Neural progenitor cell (in vitro differentiated cells): ENCODE data around the gene AQP7. TPM values are rescaled to one million over a fixed set of nuclear protein-coding genes. Genes with fewer than 3 reads are reported as not detected.

Experiments
- DNase-seq: peaks from one replicate; pipeline ENCODE4 v3.0.0-alpha.2; 2016; ENCODE audit warnings: low spot score
- H2AFZ ChIP-seq: fragments of 200-600 bp; sonication (generic); replicated peaks from 2 replicates; pipeline ENCODE4 v1.6.1; 2016; ENCODE audit warnings: antibody characterized with exemption
- H3F3A ChIP-seq: fragments of 200-600 bp; sonication (generic); 2 replicates; pipeline ENCODE4 v1.6.1; 2016; ENCODE audit warnings: antibody characterized with exemption, low read depth
- H3K27ac ChIP-seq: fragments of 200-600 bp; sonication (generic); 2 replicates; pipeline ENCODE4 v1.5.1; 2016; ENCODE audit warnings: mild to moderate bottlenecking
- H3K27me3 ChIP-seq: fragments of 200-600 bp; sonication (generic); 2 replicates; pipeline ENCODE4 v1.6.1; 2016; ENCODE audit warnings: mild to moderate bottlenecking, moderate library complexity
- H3K36me3 ChIP-seq: fragments of 200-600 bp; sonication (generic); 2 replicates; pipeline ENCODE4 v1.5.1; 2016
- H3K4me1 ChIP-seq: fragments of 200-600 bp; sonication (generic); 2 replicates; pipeline ENCODE4 v1.6.1; 2016; ENCODE audit warnings: mixed run types
- H3K4me2 ChIP-seq: fragments of 200-600 bp; sonication (generic); 2 replicates; pipeline ENCODE4 v1.6.1; 2016
- H3K4me3 ChIP-seq: fragments of 200-600 bp; sonication (generic); 2 replicates; pipeline ENCODE4 v1.5.1; 2016
- H3K79me2 ChIP-seq: fragments of 200-600 bp; sonication (generic); 2 replicates; pipeline ENCODE4 v1.6.1; 2016; ENCODE audit warnings: low read depth
- H3K9ac ChIP-seq: fragments of 200-600 bp; sonication (generic); 2 replicates; pipeline ENCODE4 v1.6.1; 2016
- H3K9me3 ChIP-seq: fragments of 200-600 bp; sonication (generic); 2 replicates; pipeline ENCODE4 v1.5.1; 2016; ENCODE audit warnings: low read depth
- H4K20me1 ChIP-seq: fragments of 200-600 bp; sonication (generic); 2 replicates; pipeline ENCODE4 v1.6.1; 2016; ENCODE audit warnings: low read depth
- H3K27ac Mint-ChIP-seq: 3 replicates; pipeline ENCODE4 v1.8.0; 2021; ENCODE audit warnings: mixed read lengths
- H3K27me3 Mint-ChIP-seq: 2 replicates; pipeline ENCODE4 v1.8.0; 2022; ENCODE audit warnings: low read depth, mild to moderate bottlenecking, inconsistent platforms, moderate library complexity, mixed read lengths; ENCODE audit not compliant: insufficient read depth
- H3K36me3 Mint-ChIP-seq: 3 replicates; pipeline ENCODE4 v1.8.0; 2021; ENCODE audit warnings: mixed read lengths
- H3K4me1 Mint-ChIP-seq: 3 replicates; pipeline ENCODE4 v1.8.0; 2021; ENCODE audit warnings: mixed read lengths
- H3K4me3 Mint-ChIP-seq: 3 replicates; pipeline ENCODE4 v1.8.0; 2021; ENCODE audit warnings: mild to moderate bottlenecking, moderate library complexity, mixed read lengths
- H3K9me3 Mint-ChIP-seq: 3 replicates; pipeline ENCODE4 v1.8.0; 2020; ENCODE audit warnings: mixed read lengths
- CTCF ChIP-seq: fragments of 200-600 bp; sonication (generic); IDR thresholded peaks from 2 replicates; pipeline ENCODE4 v1.5.1; 2017; ENCODE audit warnings: antibody characterized with exemption, mild to moderate bottlenecking
- EZH2 ChIP-seq: fragments of 200-600 bp; sonication (generic); IDR thresholded peaks from 2 replicates; pipeline ENCODE4 v1.6.1; 2017; ENCODE audit warnings: antibody characterized with exemption, mild to moderate bottlenecking, moderate library complexity
- EZH2phosphoT487 ChIP-seq: fragments of 200-600 bp; sonication (generic); IDR thresholded peaks from 2 replicates; pipeline ENCODE4 v1.6.1; 2017; ENCODE audit warnings: antibody characterized with exemption
- total RNA-seq: library from RNA; depleted of rRNA; stranded (reverse); fragments of >200 nt; gene quantifications from 2 replicates; pipeline ENCODE4 v1.2.3, GENCODE V29; 2015; ENCODE audit warnings: low replicate concordance

Gene AQP7
- total RNA-seq, 1 donor from 2014 or later: not detected

DNA sequence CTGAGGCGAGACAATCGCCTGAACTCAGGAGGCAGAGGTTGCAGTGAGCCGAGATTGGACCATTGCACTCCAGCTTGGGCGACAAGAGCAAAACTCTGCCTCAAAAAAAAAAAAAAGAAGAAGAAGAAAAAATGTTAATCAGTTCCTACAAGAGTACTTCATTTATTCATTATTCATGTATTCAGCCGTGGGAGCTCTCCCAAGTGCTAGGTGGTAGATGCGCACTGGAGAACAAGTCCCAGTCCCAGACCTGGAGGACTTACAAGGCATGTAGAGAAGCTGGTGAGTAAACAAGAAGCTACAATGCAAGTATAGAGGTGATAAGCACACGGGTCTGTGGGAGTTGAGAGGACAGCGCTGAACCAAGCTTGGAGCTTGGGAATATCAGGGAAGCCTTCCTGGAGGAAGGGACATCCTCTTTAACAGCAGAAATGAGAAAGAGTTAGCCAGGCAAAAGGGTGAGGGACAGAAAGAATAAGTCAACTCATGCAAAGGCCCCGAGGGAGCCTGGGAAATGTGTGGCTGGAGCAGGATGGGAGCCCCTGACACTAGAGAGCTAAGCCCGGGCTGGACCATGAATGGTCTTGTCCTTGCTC is 17.4 kb upstream of the AQP7 start:
- no peak for TF ChIP-seq EZH2
- TF ChIP-seq CTCF: no peak
- Histone ChIP-seq H3K9me3 (no peaks in the 10 kb centered on the region), H3K4me1 (no peaks in the 10 kb centered on the region), H2AFZ (no peak overlapping the region), H3K4me3 (no peak overlapping the region), H3K4me2 (no peak overlapping the region), H3K79me2 (no peaks in the 10 kb centered on the region), H3K27me3 (no peaks in the 10 kb centered on the region), H3K27ac (no peak overlapping the region), H3F3A (no peaks in the 10 kb centered on the region), H3K36me3 (no peaks in the 10 kb centered on the region), H3K9ac (no peak overlapping the region), H4K20me1 (no peaks in the 10 kb centered on the region)
- H3K36me3 Mint-ChIP-seq: no peaks in the 10 kb centered on the region
- no peaks in the 10 kb centered on the region for H3K4me1 Mint-ChIP-seq
- no peak for DNase-seq
- peaks cover 2% of the 10 kb centered on the region for H3K9me3 Mint-ChIP-seq
- H3K27ac Mint-ChIP-seq: no peak overlapping the region
- H3K4me3 Mint-ChIP-seq: no peak overlapping the region
- peaks cover 11% of the 10 kb centered on the region for H3K27me3 Mint-ChIP-seq

GRCh38 chr9:33418090-33418489 is 15.7 kb upstream of the AQP7 start:
- no peak for TF ChIP-seq EZH2
- no peak for TF ChIP-seq CTCF
- TF ChIP-seq EZH2phosphoT487: no peak
- H3K4me2 ChIP-seq: no peak overlapping the region
- no peak overlapping the region for H3K9ac ChIP-seq
- H3K4me1 ChIP-seq: no peaks in the 10 kb centered on the region
- no peaks in the 10 kb centered on the region for H3F3A ChIP-seq
- Mint-ChIP-seq H3K27ac (no peak overlapping the region), H3K4me3 (no peak overlapping the region), H3K9me3 (no peaks in the 10 kb centered on the region), H3K27me3 (peaks cover 11% of the 10 kb centered on the region), H3K36me3 (no peaks in the 10 kb centered on the region), H3K4me1 (no peaks in the 10 kb centered on the region)
- H2AFZ ChIP-seq: no peak overlapping the region
- H4K20me1 ChIP-seq: no peaks in the 10 kb centered on the region
- H3K27ac ChIP-seq: no peak overlapping the region
- no peaks in the 10 kb centered on the region for H3K27me3 ChIP-seq
- H3K9me3 ChIP-seq: no peaks in the 10 kb centered on the region
- no peaks in the 10 kb centered on the region for H3K79me2 ChIP-seq
- H3K36me3 ChIP-seq: no peaks in the 10 kb centered on the region
- H3K4me3 ChIP-seq: no peak overlapping the region
- DNase-seq: no peak

GRCh38 chr9:33416996-33417395 is 14.6 kb upstream of the AQP7 start:
- no peaks in the 10 kb centered on the region for H3K27me3 ChIP-seq
- Mint-ChIP-seq H3K4me1 (no peaks in the 10 kb centered on the region), H3K4me3 (no peak overlapping the region), H3K27me3 (peaks cover 11% of the 10 kb centered on the region), H3K36me3 (no peaks in the 10 kb centered on the region), H3K27ac (peak overlapping the region; percentile 79), H3K9me3 (no peaks in the 10 kb centered on the region)
- H3K27ac ChIP-seq: no peak overlapping the region
- DNase-seq: no peak
- no peaks in the 10 kb centered on the region for H3K36me3 ChIP-seq
- no peaks in the 10 kb centered on the region for H3F3A ChIP-seq
- no peak overlapping the region for H3K9ac ChIP-seq
- H3K9me3 ChIP-seq: no peaks in the 10 kb centered on the region
- TF ChIP-seq EZH2phosphoT487 (no peak), EZH2 (no peak), CTCF (no peak)
- H3K4me1 ChIP-seq: no peaks in the 10 kb centered on the region
- H3K4me3 ChIP-seq: no peak overlapping the region
- no peaks in the 10 kb centered on the region for H4K20me1 ChIP-seq
- H3K4me2 ChIP-seq: no peak overlapping the region
- H2AFZ ChIP-seq: no peak overlapping the region
- H3K79me2 ChIP-seq: no peaks in the 10 kb centered on the region
